Measurements from ENCODE around the gene CALB2.

The CALB2 gene

DNA sequence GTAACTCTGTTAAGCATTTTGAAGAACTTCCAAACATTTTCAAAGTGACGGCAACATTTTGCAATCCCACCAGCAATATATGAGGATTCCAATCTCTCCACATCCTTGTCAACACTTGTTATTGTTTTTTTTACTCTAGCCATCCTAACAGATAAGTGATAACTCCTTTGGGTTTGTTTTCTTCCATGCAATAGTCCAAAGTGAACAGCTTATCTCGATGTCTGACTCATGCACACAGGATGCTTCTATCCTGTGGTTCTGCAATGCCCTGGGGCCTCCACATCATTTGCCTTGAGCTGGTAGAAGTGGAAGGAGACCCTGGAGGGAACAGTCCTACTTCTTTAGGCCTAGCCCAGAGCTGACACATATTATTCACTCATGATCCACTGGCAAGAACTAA is 70.4 kb downstream of the CALB2 start:
- DNase-seq, result no peak

- no peak for DNase-seq
Observed at GRCh38 chr16:71429581-71429980, 71.1 kb downstream of the CALB2 start.

DNA sequence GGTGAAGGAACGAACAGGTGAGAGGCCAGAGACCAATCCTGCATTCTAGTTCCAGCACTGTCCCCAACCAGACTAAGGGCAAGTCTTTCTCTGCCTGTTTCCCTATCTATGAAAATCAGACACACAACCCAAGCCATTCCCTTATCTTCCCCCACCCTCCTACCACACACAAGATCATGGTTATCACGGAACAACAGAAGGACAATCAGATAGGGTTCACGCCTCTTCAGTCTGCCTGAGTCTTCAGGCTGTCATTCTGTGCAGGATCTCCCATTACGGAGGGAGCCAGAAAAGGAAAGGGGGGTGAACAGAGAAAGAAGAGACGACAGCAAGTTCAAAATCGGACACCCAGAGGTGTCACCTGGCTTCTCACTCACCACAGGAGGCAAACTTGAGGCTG is 72.2 kb downstream of the CALB2 start:
- no peak for DNase-seq

DNA sequence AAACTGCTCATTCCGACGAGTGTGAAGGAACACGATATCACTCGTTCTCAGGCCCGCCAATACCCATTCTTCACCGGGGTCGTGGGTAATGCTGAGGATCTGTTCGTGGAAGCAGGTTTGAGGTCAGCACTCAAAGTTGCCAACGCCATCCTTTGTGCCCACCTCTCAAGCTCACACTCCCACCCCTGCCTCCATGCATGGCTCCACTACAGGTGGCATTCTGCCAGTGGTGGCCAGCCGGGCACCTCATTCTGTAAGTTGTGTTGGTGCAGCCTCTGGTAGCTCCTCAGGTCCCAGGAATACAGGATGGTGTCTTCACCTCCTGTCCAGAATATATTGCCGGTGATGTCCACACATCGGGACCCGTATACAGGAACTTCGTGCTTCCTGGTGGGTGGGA is 72.7 kb downstream of the CALB2 start:
- DNase-seq, result no peak

DNA sequence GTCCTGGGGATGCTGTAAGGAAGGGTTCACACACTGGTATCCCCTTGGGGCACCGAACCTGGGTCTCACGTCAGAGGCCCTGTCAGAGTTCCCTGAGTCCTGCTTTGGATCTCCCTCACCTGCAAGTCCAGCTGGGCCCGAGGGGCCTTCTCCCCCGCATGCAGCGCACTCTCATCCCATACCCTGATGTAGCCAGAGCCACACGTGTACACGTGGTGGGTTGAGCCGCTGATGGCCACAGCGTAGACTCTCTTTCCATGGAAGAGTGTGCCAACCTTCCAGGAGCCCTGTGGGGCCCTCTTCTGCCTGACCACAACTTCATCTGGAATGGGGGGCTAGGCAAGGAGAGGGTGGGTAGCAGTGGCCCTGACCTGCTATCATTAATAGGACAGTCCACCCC is 73.5 kb downstream of the CALB2 start:
- DNase-seq, result no peak

DNA sequence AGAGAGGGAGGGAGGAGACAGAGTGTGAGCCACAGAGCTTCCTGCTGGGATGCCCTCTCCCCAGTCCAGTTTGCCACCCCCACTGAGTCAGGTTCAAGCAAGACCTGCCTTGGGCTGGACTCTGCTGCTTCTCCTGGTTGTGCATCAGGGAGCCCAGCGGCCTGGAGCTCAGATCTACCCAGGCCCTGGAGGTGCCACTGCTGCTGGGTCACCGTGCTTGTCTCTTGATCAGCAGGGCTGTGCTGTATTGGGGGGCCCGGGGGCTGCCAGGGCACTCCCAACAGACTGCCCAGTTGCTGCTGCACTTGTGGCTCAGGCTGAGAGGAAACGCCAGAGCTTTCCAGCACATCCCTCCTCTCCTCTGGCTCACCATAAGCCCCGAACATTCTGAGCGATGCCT is 74.4 kb downstream of the CALB2 start:
- no peak for DNase-seq

DNA sequence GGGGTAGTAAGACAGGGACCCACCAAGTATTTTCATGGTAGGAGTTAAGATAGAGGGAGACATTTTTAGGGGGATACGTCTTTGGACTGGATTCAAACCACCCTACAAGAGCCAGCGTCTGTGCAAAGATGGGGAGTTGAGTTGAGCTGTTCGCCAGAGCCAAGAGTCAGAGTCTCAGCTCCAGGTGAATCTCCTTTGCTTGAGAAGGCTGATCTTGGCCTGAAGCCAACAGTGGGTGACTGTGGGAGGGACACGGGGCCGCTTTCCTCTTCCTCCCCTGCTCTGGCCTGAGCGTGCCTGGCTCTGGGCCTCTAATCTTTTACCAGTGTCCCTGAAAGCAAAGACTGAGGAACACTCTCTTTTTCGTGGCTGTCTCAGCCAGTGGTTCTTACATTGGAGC is 78.0 kb downstream of the CALB2 start:
- no peak for DNase-seq

GRCh38 chr16:71439523-71439922 is 81.0 kb downstream of the CALB2 start:
- no peak for DNase-seq
